Measurements from ENCODE around the gene CCDC50. TPM values are rescaled to one million over a fixed set of nuclear protein-coding genes. Genes with fewer than 3 reads are reported as not detected.

The CCDC50 gene
- total RNA-seq, 5 donors from 2014 or later (not counting 1 experiment from before 2014, with no cell fraction given): 4.0 to 9.7 (median 9.7) TPM

DNA sequence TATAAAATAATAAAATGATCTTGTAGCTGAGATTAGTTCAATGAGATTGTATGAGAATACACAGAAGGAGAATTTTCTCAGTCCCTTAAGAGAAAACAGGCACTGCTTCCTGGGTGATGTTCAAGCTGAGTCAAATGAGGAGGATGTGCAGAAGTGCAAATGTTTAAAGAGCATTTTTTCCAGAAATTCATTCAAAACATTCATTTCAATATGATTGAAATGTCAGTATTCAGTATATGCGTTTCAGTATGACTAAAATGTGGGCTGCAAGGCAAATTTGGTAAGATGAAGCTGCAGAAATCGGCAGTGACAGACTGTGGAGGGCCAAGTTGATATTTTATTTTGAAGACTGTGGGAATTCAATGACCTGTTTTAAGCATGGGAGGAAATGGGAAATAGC is 112.5 kb downstream of the CCDC50 start:
- DNase-seq (no peak), ATAC-seq (replicated peaks in 1 of 4) (no peak)
- Mint-ChIP-seq H3K27me3 (no peaks in the 10 kb centered on the region), H3K9me3 (peaks cover 4 to 6% (median 5%) of the 10 kb centered on the region in 3 donors), H3K4me3 (no peak overlapping the region), H3K27ac (no peak overlapping the region), H3K4me1 (no peaks in the 10 kb centered on the region), H3K36me3 (no peaks in the 10 kb centered on the region)
- H3K9me3 ChIP-seq: no peaks in the 10 kb centered on the region
- CTCF ChIA-PET: no interaction called here
- no peaks in the 10 kb centered on the region for H3K4me1 ChIP-seq (ENCODE audit: control insufficient read depth in 1 of 2, extremely low read depth in 1 of 2, insufficient read depth in 2 of 2, low read length in 2 of 2)
- WGBS (ENCODE audit: insufficient coverage): 51% methylated on average over 2 of the region's 2 CpGs
- H3K27me3 ChIP-seq (replicated peaks in 1 of 2; ENCODE audit: control insufficient read depth in 2 of 2, extremely low read depth in 1 of 2, insufficient read depth in 2 of 2, low read length in 1 of 2): no peaks in the 10 kb centered on the region
- H3K36me3 ChIP-seq (ENCODE audit: control insufficient read depth in 2 of 2, extremely low read depth in 1 of 2, insufficient read depth in 1 of 2, low read length in 1 of 2): no peaks in the 10 kb centered on the region
- H3K4me3 ChIP-seq (ENCODE audit: control insufficient read depth in 1 of 2, extremely low read depth in 1 of 2, low read length in 1 of 2): no peak overlapping the region
- H3K27ac ChIP-seq (ENCODE audit: low read length): no peak overlapping the region
- POLR2A ChIA-PET: no interaction called here

- no peaks in the 10 kb centered on the region for H3K36me3 ChIP-seq (ENCODE audit: control insufficient read depth in 2 of 2, extremely low read depth in 1 of 2, insufficient read depth in 1 of 2, low read length in 1 of 2)
- H3K27ac ChIP-seq (ENCODE audit: low read length): no peak overlapping the region
- H3K27me3 ChIP-seq (replicated peaks in 1 of 2; ENCODE audit: control insufficient read depth in 2 of 2, extremely low read depth in 1 of 2, insufficient read depth in 2 of 2, low read length in 1 of 2): no peaks in the 10 kb centered on the region
- ChIA-PET CTCF (no interaction called here), POLR2A (no interaction called here)
- no peak overlapping the region for H3K4me3 ChIP-seq (ENCODE audit: control insufficient read depth in 1 of 2, extremely low read depth in 1 of 2, low read length in 1 of 2)
- Mint-ChIP-seq H3K4me1 (no peaks in the 10 kb centered on the region), H3K9me3 (peaks cover 5 to 10% (median 6%) of the 10 kb centered on the region in 3 donors), H3K36me3 (no peaks in the 10 kb centered on the region), H3K27me3 (no peaks in the 10 kb centered on the region), H3K27ac (no peak overlapping the region), H3K4me3 (no peak overlapping the region)
- H3K9me3 ChIP-seq: no peaks in the 10 kb centered on the region
- no peaks in the 10 kb centered on the region for H3K4me1 ChIP-seq (ENCODE audit: control insufficient read depth in 1 of 2, extremely low read depth in 1 of 2, insufficient read depth in 2 of 2, low read length in 2 of 2)
- DNase-seq (no peak), ATAC-seq (replicated peaks in 1 of 4) (no peak)
- WGBS (ENCODE audit: insufficient coverage): no CpG with 5 or more reads among the region's 3 CpGs
Measured at GRCh38 chr3:191444569-191444968, 115.4 kb downstream of the CCDC50 start.

Other genes with a start within 250 kb of the CCDC50 start
- gene OSTN, start 130.2 kb upstream of the CCDC50 start, total RNA-seq: not detected
- under 1 TPM in 2 of 5 donors, not detected in 3; 0.32 to 0.36 TPM for gene UTS2B, start 1.1 kb downstream of the CCDC50 start, total RNA-seq
- not detected for gene PYDC2, start 131.8 kb downstream of the CCDC50 start, total RNA-seq

All from T-cell (primary cell).